Neutrophil (primary cell): Measurements from ENCODE around the gene RNF208.

ENCODE experiments used
- H3K27ac ChIP-seq: fragments of 200-600 bp; sonication (generic); 2 replicates; pipeline ENCODE4 v1.5.1; 2016; ENCODE audit warnings: mild to moderate bottlenecking, moderate library complexity
- H3K27me3 ChIP-seq: fragments of 200-600 bp; sonication (generic); 2 replicates; pipeline ENCODE4 v1.6.0; 2016; ENCODE audit warnings: mild to moderate bottlenecking
- H3K36me3 ChIP-seq: fragments of 200-600 bp; sonication (generic); 2 replicates; pipeline ENCODE4 v1.5.1; 2017
- H3K4me1 ChIP-seq, 2 experiments: fragments of 200-600 bp in 1 of 2; sonication (generic) in 1 of 2; 1 replicate in 1 of 2; 2 replicates in 1 of 2; pipeline versions ENCODE4 v1.5.1 to v1.6.1; 2013 to 2016; ENCODE audit warnings: low read depth in 1 of 2, low read length in 1 of 2, mild to moderate bottlenecking in 1 of 2, moderate library complexity in 1 of 2; ENCODE audit not compliant: control insufficient read depth in 1 of 2, insufficient read depth in 1 of 2
- H3K4me3 ChIP-seq, 2 experiments: fragments of 200-600 bp in 1 of 2; sonication (generic) in 1 of 2; 1 replicate in 1 of 2; 2 replicates in 1 of 2; pipeline ENCODE4 v1.5.1; 2013 to 2016; ENCODE audit warnings: low read depth in 1 of 2, low read length in 1 of 2, mild to moderate bottlenecking in 1 of 2, moderate library complexity in 1 of 2
- H3K9me3 ChIP-seq: fragments of 200-600 bp; sonication (generic); 2 replicates; pipeline ENCODE4 v1.5.1; 2016
- TF ChIP-seq, protein P1 (sequence below): fragments of 200-600 bp; sonication (generic); IDR thresholded peaks from 2 replicates; pipeline ENCODE4 v1.5.1; 2016; ENCODE audit warnings: antibody characterized with exemption

RNF208 gene

DNA sequence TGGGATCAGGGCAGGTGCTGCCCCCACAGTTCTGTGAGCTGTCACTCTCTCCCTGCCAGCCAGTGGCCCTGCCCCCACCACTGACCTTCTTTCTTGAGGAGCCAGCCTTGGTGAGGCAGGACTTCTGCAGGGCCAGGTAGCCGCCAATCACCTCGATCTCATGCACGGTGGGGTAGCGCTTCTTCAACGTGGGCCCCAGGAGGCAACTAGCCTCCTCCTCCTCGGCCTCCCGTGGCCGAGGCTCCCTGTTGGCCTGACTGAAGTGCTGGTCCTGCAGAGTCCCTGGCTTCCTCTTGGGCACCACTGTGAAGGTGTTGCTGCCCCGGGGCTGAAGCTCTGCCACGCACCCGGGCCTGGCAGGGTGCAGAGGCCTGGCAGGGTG is 23.1 kb downstream of the RNF208 start:
- no peaks in the 10 kb centered on the region for H3K36me3 ChIP-seq
- H3K4me3 ChIP-seq = no peak overlapping the region
- no peak overlapping the region for H3K27ac ChIP-seq
- peaks cover 15 to 18% of the 10 kb centered on the region in 2 experiments for H3K4me1 ChIP-seq
- TF ChIP-seq, protein P1, sequence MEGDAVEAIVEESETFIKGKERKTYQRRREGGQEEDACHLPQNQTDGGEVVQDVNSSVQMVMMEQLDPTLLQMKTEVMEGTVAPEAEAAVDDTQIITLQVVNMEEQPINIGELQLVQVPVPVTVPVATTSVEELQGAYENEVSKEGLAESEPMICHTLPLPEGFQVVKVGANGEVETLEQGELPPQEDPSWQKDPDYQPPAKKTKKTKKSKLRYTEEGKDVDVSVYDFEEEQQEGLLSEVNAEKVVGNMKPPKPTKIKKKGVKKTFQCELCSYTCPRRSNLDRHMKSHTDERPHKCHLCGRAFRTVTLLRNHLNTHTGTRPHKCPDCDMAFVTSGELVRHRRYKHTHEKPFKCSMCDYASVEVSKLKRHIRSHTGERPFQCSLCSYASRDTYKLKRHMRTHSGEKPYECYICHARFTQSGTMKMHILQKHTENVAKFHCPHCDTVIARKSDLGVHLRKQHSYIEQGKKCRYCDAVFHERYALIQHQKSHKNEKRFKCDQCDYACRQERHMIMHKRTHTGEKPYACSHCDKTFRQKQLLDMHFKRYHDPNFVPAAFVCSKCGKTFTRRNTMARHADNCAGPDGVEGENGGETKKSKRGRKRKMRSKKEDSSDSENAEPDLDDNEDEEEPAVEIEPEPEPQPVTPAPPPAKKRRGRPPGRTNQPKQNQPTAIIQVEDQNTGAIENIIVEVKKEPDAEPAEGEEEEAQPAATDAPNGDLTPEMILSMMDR = no peak
- H3K27me3 ChIP-seq = peaks cover 15% of the 10 kb centered on the region
- no peaks in the 10 kb centered on the region for H3K9me3 ChIP-seq

DNA sequence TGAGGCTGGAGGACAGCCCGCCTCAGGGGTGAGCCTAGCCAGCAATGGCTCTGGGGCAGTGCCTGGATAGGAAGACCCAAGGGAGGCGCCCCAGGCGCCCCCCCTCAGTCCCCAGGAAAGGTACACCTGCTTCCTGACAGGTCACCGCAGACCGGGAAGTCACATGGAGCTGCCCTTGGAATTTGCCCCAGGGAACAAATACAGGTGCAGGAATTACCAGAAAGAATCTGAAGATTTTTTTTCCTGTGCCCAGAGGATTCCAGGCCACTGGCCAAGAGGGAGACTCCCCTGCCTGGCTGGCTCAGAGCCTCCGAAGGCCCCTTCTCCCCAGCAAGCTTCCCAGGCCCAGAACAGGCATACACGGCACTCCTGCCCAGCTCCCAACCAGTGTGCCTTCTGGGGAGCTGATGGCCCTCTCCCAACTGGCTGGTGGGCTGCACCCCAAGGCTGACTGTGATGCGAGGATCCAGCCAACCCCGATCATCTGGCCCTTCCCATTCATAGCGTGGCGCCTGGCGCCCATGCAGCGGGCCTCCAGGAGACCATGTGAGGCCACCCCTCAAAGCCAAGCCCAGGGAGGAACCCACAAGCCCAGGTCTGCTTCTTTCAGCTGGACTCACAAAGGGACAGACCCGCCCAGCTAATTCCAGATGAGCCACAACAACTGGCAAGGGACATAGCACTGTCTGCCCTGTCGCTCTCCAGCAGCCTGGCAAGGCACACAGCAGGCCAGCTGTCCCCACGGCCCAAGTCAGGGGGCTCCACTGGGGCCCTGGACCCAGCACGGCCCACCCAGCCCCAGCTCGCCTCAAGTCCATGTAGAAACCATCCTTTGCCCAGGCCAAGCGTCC is 23.8 kb downstream of the RNF208 start:
- TF ChIP-seq, protein P1 = no peak
- Histone ChIP-seq H3K4me3 (no peak overlapping the region), H3K9me3 (no peaks in the 10 kb centered on the region), H3K36me3 (no peaks in the 10 kb centered on the region), H3K27ac (no peak overlapping the region), H3K4me1 (peaks cover 14 to 18% of the 10 kb centered on the region in 2 experiments), H3K27me3 (peaks cover 15% of the 10 kb centered on the region)

DNA sequence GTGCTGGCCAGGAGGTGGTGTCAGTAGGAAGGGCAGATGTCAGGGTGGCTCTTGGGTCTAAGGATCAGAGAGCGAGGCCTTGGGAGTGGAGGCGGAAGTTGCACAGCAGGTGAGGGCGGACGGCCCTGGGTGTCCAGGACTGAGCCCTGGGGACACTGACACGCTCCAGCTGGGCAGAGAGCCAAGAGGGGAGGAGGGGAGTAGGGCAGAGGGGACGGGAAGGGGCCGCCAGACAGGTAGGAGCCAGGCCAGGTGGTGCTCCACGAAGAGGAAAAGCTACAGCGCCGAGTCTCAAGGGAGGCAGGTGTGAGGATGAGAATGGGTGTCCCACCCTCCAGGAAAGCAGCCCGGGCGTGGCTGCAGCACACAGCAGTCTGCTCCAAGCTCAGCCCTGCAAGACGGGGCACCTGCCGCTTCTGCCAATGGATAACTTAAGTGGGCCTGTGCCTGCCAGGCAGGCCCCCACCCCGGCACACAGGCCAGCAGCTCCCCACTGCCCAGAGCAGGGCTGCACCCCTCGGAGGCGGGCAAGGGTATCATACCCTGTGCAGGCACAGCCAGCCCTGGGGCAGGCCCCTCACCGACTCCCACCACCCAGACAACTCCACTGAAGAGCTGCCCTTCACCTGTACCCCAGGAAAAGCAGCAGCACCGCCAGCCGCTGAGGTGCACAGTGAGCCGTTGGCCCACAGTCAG is 26.4 kb downstream of the RNF208 start:
- Histone ChIP-seq H3K36me3 (peaks cover 7% of the 10 kb centered on the region), H3K27ac (no peak overlapping the region), H3K4me3 (no peak overlapping the region), H3K4me1 (peaks cover 6 to 11% of the 10 kb centered on the region in 2 experiments), H3K9me3 (no peaks in the 10 kb centered on the region), H3K27me3 (peaks cover 15% of the 10 kb centered on the region)
- TF ChIP-seq, protein P1 = no peak

DNA sequence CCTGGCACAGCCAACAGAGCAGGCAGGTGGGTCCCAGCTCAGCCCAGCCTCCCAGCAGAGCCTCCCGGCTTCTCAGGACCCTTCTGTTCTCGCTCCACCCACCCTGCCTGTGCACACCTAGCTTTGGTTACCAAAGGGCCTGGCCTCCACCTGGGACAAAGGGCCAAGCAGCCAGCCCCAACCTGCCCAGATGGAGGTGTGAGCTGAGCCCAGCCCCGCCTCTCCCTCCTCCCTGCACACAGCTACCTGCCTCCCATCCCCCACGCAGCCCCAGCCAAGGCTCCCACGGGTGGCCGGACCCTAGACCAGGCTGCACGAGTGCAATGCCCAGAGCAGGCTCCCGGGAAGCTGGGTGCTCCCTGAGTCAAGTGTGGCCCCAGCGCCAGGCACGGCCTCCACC is 27.1 kb downstream of the RNF208 start:
- H3K4me1 ChIP-seq = peaks cover 10 to 16% of the 10 kb centered on the region in 2 experiments
- peaks cover 15% of the 10 kb centered on the region for H3K27me3 ChIP-seq
- no peak overlapping the region for H3K4me3 ChIP-seq
- peaks cover 14% of the 10 kb centered on the region for H3K36me3 ChIP-seq
- no peaks in the 10 kb centered on the region for H3K9me3 ChIP-seq
- no peak overlapping the region for H3K27ac ChIP-seq
- TF ChIP-seq, protein P1 = no peak

DNA sequence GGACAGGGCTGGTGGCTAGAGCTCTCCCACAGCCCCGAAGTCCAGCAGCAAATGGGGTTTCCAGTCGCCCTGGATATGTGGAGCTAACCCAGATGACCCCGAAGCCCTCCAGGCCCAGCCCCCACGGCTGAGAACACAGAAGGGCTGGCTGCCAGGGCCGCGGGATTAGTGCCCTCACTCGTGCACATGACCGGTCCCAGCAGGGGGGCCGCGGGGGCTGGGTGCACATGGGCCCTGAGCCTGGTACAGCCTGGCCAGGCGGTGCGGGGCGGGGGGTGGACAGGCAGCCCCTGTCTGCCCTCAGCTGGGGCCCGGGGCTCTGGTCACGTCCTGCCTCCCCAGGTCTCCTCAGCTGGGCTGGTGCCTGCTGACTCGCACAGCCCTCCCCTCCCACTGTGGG is 27.7 kb downstream of the RNF208 start:
- Histone ChIP-seq H3K4me3 (no peak overlapping the region), H3K36me3 (peaks cover 16% of the 10 kb centered on the region), H3K27ac (no peak overlapping the region), H3K4me1 (peaks cover 10 to 16% of the 10 kb centered on the region in 2 experiments), H3K9me3 (no peaks in the 10 kb centered on the region), H3K27me3 (peaks cover 9% of the 10 kb centered on the region)
- TF ChIP-seq, protein P1 = no peak
